Mammary epithelial cell (primary cell): ENCODE data around the gene HS3ST5.

Experiments
- EZH2 ChIP-seq: IDR thresholded peaks from 2 replicates; pipeline ENCODE4 v1.6.1; 2012; ENCODE audit warnings: low read length, inconsistent platforms, borderline replicate concordance
- TF ChIP-seq, protein P1 (sequence below), 2 donors: IDR thresholded peaks in 1 of 2; conservative IDR thresholded peaks in 1 of 2; 2 replicates each; pipeline ENCODE4 v1.5.1; 2011 to 2012; ENCODE audit warnings: inconsistent platforms in 2 of 2, low read length in 2 of 2, mild to moderate bottlenecking in 2 of 2, control low read depth in 1 of 2, low read depth in 1 of 2; ENCODE audit not compliant: insufficient read depth in 1 of 2; ENCODE audit errors: extremely low read depth in 1 of 2

DNA sequence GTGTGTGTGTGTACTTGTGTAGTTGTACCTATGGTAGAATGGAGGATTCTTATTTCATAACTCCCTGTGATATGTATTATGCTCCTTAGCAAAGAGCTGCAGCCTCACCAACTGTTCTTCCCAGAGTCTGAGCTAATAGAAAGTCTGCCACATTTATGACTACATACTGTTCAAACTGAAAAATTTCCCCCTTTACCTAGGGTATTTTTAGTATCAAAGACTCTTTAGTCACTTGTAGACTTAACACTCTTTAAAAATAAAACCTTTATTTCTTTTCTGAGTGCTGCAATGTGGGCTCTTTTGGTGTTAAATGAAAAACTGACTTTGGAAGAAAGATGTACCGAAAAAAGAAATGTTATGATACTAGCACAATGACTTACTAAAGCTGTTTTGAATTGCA lies 39.6 kb upstream of the HS3ST5 start:
- TF ChIP-seq, protein P1, sequence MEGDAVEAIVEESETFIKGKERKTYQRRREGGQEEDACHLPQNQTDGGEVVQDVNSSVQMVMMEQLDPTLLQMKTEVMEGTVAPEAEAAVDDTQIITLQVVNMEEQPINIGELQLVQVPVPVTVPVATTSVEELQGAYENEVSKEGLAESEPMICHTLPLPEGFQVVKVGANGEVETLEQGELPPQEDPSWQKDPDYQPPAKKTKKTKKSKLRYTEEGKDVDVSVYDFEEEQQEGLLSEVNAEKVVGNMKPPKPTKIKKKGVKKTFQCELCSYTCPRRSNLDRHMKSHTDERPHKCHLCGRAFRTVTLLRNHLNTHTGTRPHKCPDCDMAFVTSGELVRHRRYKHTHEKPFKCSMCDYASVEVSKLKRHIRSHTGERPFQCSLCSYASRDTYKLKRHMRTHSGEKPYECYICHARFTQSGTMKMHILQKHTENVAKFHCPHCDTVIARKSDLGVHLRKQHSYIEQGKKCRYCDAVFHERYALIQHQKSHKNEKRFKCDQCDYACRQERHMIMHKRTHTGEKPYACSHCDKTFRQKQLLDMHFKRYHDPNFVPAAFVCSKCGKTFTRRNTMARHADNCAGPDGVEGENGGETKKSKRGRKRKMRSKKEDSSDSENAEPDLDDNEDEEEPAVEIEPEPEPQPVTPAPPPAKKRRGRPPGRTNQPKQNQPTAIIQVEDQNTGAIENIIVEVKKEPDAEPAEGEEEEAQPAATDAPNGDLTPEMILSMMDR (conservative IDR thresholded peaks at IDR 0.05 in 1 of 2, IDR thresholded peaks at IDR 0.05 in 1 of 2; ENCODE audit: extremely low read depth in 1 of 2, insufficient read depth in 1 of 2, low read depth in 1 of 2, low read length in 2 of 2) = no peak
- TF ChIP-seq EZH2 = no peak
